ENCODE results near the gene UNCX. TPM values are rescaled to one million over a fixed set of nuclear protein-coding genes. Genes with fewer than 3 reads are reported as not detected.

UNCX gene
- polyA plus RNA-seq, 1 donor (not counting 4 experiments of a cell fraction or from before 2014, with no cell fraction given), result not detected

DNA sequence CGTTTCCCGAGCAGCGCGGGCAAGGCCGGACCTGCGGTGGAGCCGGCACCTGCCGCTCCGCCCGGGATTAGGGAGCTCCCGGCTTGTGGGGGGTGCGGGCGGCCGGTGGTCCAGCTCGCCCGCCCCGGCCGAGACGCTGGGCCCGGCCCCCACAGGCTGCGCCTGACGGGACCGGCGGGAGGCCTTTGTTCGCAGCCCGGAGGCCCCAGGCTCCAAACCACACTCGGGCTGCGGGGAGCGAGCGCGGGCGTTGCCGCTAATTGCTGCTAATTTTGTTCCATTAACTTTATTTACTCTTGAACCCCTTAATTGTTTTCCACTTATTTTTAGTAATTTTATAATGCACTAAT, 9.6 kb downstream of the UNCX start:
- Histone ChIP-seq H3K27ac (ENCODE audit: control insufficient read depth, insufficient read depth, low read length) (no peak overlapping the region), H3K9ac (ENCODE audit: control insufficient read depth, extremely low read depth, insufficient read depth, low read length) (no peak overlapping the region), H3K9me1 (ENCODE audit: control insufficient read depth, extremely low read depth, insufficient read depth, low read length) (no peaks in the 10 kb centered on the region), H3K36me3 (ENCODE audit: control insufficient read depth in 2 of 2, extremely low read depth in 1 of 2, insufficient read depth in 2 of 2, low read length in 2 of 2) (no peaks in the 10 kb centered on the region), H3K9me3 (ENCODE audit: control insufficient read depth, low read depth, low read length) (no peaks in the 10 kb centered on the region), H3K4me3 (ENCODE audit: control insufficient read depth in 2 of 3, extremely low read depth in 1 of 3, insufficient read depth in 2 of 3, low read depth in 1 of 3, low read length in 3 of 3) (no peak overlapping the region), H3K4me2 (ENCODE audit: control insufficient read depth, extremely low read depth, insufficient read depth, low read depth, low read length) (no peak overlapping the region), H3K27me3 (ENCODE audit: control insufficient read depth, extremely low read depth, insufficient read depth, low read length) (peaks cover 98% of the 10 kb centered on the region), H3K79me2 (ENCODE audit: control insufficient read depth, insufficient read depth, low read length) (no peaks in the 10 kb centered on the region), H3K4me1 (ENCODE audit: control insufficient read depth, extremely low read depth, insufficient read depth, low read length) (no peaks in the 10 kb centered on the region), H4K20me1 (ENCODE audit: control insufficient read depth, extremely low read depth, insufficient read depth, low read length) (peaks cover 2% of the 10 kb centered on the region), H2AFZ (ENCODE audit: control insufficient read depth, low read length) (no peak overlapping the region)
- FAIRE-seq, result no peak
- no peak for DNase-seq (ENCODE audit: low read depth, low spot score)
- dilution Hi-C loops (cut with MboI; ENCODE audit: extremely low pct_ligation_motif_present, low sequenced_read_pairs), result no loop called here
- TF ChIP-seq EZH2 (IDR thresholded peaks at IDR 0.05; ENCODE audit: low read length), result no peak
- TF ChIP-seq, protein P1, sequence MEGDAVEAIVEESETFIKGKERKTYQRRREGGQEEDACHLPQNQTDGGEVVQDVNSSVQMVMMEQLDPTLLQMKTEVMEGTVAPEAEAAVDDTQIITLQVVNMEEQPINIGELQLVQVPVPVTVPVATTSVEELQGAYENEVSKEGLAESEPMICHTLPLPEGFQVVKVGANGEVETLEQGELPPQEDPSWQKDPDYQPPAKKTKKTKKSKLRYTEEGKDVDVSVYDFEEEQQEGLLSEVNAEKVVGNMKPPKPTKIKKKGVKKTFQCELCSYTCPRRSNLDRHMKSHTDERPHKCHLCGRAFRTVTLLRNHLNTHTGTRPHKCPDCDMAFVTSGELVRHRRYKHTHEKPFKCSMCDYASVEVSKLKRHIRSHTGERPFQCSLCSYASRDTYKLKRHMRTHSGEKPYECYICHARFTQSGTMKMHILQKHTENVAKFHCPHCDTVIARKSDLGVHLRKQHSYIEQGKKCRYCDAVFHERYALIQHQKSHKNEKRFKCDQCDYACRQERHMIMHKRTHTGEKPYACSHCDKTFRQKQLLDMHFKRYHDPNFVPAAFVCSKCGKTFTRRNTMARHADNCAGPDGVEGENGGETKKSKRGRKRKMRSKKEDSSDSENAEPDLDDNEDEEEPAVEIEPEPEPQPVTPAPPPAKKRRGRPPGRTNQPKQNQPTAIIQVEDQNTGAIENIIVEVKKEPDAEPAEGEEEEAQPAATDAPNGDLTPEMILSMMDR (optimal IDR thresholded peaks at IDR 0.05 in 1 of 3, IDR thresholded peaks at IDR 0.05 in 1 of 3, conservative IDR thresholded peaks at IDR 0.05 in 1 of 3; ENCODE audit: extremely low read depth in 1 of 3, insufficient read depth in 2 of 3, low read length in 3 of 3), result no peak

DNA sequence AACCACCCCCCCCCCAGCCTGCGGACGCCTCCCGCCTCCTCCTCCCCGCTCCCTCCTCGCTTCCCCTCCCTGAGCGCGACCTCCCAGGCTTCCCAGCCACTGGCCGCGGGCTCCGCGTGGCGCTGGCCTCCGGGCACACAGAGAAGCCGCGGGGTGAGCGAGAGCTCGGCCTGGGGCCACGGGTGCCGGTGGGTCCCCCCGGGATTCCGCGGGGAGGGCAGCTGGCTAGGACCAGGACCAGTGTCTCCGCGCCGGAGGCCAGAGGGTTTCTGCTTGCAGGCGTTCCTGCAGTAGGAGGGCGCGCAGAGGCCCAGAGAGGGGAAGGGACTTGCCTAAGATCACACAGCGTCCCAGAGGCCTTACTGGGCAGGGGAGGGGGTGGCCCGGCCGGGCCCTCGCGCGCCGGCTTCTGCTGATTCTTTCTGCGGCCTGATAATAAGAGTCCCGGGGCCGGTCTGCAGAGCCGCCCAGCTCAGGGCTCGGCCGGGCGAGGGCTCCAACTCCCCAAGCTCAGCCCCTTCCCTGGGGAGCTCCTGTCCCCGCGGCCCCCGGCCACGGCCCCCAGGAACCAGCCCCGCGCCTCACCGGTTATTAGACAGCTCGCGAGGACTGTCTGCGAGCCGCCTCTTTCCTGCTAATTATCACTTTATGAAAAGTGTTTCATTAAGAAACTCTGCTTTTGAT, 10.1 kb downstream of the UNCX start:
- FAIRE-seq, result no peak
- Histone ChIP-seq H3K4me3 (ENCODE audit: control insufficient read depth in 2 of 3, extremely low read depth in 1 of 3, insufficient read depth in 2 of 3, low read depth in 1 of 3, low read length in 3 of 3) (no peak overlapping the region), H3K9ac (ENCODE audit: control insufficient read depth, extremely low read depth, insufficient read depth, low read length) (no peak overlapping the region), H3K9me3 (ENCODE audit: control insufficient read depth, low read depth, low read length) (no peaks in the 10 kb centered on the region), H3K9me1 (ENCODE audit: control insufficient read depth, extremely low read depth, insufficient read depth, low read length) (no peaks in the 10 kb centered on the region), H3K27ac (ENCODE audit: control insufficient read depth, insufficient read depth, low read length) (no peak overlapping the region), H2AFZ (ENCODE audit: control insufficient read depth, low read length) (no peak overlapping the region), H4K20me1 (ENCODE audit: control insufficient read depth, extremely low read depth, insufficient read depth, low read length) (peaks cover 2% of the 10 kb centered on the region), H3K27me3 (ENCODE audit: control insufficient read depth, extremely low read depth, insufficient read depth, low read length) (peaks cover 98% of the 10 kb centered on the region), H3K4me1 (ENCODE audit: control insufficient read depth, extremely low read depth, insufficient read depth, low read length) (no peaks in the 10 kb centered on the region), H3K36me3 (ENCODE audit: control insufficient read depth in 2 of 2, extremely low read depth in 1 of 2, insufficient read depth in 2 of 2, low read length in 2 of 2) (no peaks in the 10 kb centered on the region), H3K79me2 (ENCODE audit: control insufficient read depth, insufficient read depth, low read length) (no peaks in the 10 kb centered on the region), H3K4me2 (ENCODE audit: control insufficient read depth, extremely low read depth, insufficient read depth, low read depth, low read length) (no peak overlapping the region)
- dilution Hi-C loops (cut with MboI; ENCODE audit: extremely low pct_ligation_motif_present, low sequenced_read_pairs), result no loop called here
- TF ChIP-seq EZH2 (IDR thresholded peaks at IDR 0.05; ENCODE audit: low read length), result peak; percentile 57
- TF ChIP-seq, protein P1 (optimal IDR thresholded peaks at IDR 0.05 in 1 of 3, IDR thresholded peaks at IDR 0.05 in 1 of 3, conservative IDR thresholded peaks at IDR 0.05 in 1 of 3; ENCODE audit: extremely low read depth in 1 of 3, insufficient read depth in 2 of 3, low read length in 3 of 3), result no peak
- DNase-seq (ENCODE audit: low read depth, low spot score), result no peak

Data from keratinocyte (primary cell).